Measurements from ENCODE around the gene CELSR1. TPM values are rescaled to one million over a fixed set of nuclear protein-coding genes. Genes with fewer than 3 reads are reported as not detected.

The CELSR1 gene
- total RNA-seq, 1 experiment from 2014 or later = 19.6 TPM

GRCh38 chr22:46318576-46318975 is 218.8 kb downstream of the CELSR1 start:
- intact Hi-C loops (cut with micrococcal nuclease) = no loop called here
- DNase-seq (ENCODE audit: low read depth, low spot score) (no peak), ATAC-seq (no peak)
- H3K9me2 ChIP-seq (ENCODE audit: insufficient read depth) = no peaks in the 10 kb centered on the region
- peaks cover 40 to 41% of the 10 kb centered on the region in 2 experiments for H3K36me3 ChIP-seq (ENCODE audit: control insufficient read depth in 1 of 2, insufficient read depth in 2 of 2, low read length in 2 of 2)
- no peak overlapping the region for H3K4me3 ChIP-seq (replicated peaks in 1 of 2; ENCODE audit: low read depth in 1 of 2, low read length in 2 of 2)
- H3K4me2 ChIP-seq (ENCODE audit: low read length) = no peak overlapping the region
- H3K9ac ChIP-seq (ENCODE audit: low read length) = no peak overlapping the region
- H2AFZ ChIP-seq (ENCODE audit: low read depth, low read length, poor library complexity, severe bottlenecking) = no peak overlapping the region
- H3K27me3 ChIP-seq (ENCODE audit: insufficient read depth, low read length) = no peaks in the 10 kb centered on the region
- H3K9me3 ChIP-seq (ENCODE audit: control insufficient read depth in 1 of 2, insufficient read depth in 1 of 2, low read depth in 1 of 2, low read length in 2 of 2) = no peaks in the 10 kb centered on the region
- no TSS peak for BruUV-seq (replicated peaks)
- TF ChIP-seq SP1 (IDR thresholded peaks at IDR 0.05; ENCODE audit: low read depth) (no peak), CBX3 (IDR thresholded peaks at IDR 0.05; ENCODE audit: low read depth) (no peak), SRF (IDR thresholded peaks at IDR 0.05; ENCODE audit: low read depth) (no peak), POLR2AphosphoS5 (IDR thresholded peaks at IDR 0.05; ENCODE audit: low read depth, low read length) (no peak), JUND (IDR thresholded peaks at IDR 0.05) (no peak), REST (IDR thresholded peaks at IDR 0.05; ENCODE audit: low read depth) (no peak), ELF1 (IDR thresholded peaks at IDR 0.05; ENCODE audit: borderline replicate concordance, low read depth) (no peak), RAD21 (IDR thresholded peaks at IDR 0.05; ENCODE audit: low read depth) (no peak), POLR2A (IDR thresholded peaks at IDR 0.05; ENCODE audit: borderline replicate concordance, extremely low read depth, insufficient read depth, insufficient read length) (no peak), ZNF274 (IDR thresholded peaks at IDR 0.05; ENCODE audit: low read depth, low read length) (no peak), EGR1 (IDR thresholded peaks at IDR 0.05; ENCODE audit: low read depth) (no peak), EZH2phosphoT487 (IDR thresholded peaks at IDR 0.05; ENCODE audit: borderline replicate concordance) (no peak), TCF7L2 (IDR thresholded peaks at IDR 0.05; ENCODE audit: borderline replicate concordance, extremely low read depth, insufficient read depth, insufficient read length) (no peak), EZH2 (IDR thresholded peaks at IDR 0.05) (no peak), ATF3 (IDR thresholded peaks at IDR 0.05) (no peak), FOSL1 (IDR thresholded peaks at IDR 0.05; ENCODE audit: low read depth) (no peak), ZFX (IDR thresholded peaks at IDR 0.05) (no peak)
- H3K4me1 ChIP-seq (ENCODE audit: control insufficient read depth in 1 of 2, insufficient read depth in 2 of 2, low read length in 2 of 2) = no peaks in the 10 kb centered on the region
- H3K79me2 ChIP-seq (ENCODE audit: insufficient read depth, low read length) = peaks cover 30% of the 10 kb centered on the region; the same call in 1 of the 2 replicates
- no peak overlapping the region for H3K27ac ChIP-seq (ENCODE audit: low read depth, low read length)
- ChIA-PET CTCF (no interaction called here), RAD21 (ENCODE audit: low non-redundant PET in 1 of 2, low total read pairs in 2 of 2, uncharacterized antibody in 2 of 2, unreplicated experiment in 2 of 2) (no interaction called here), POLR2A (no interaction called here)
- no peaks in the 10 kb centered on the region for H4K20me1 ChIP-seq (ENCODE audit: insufficient read depth)
